Activated T-helper 1 cell treated with Interleukin-2 at 50 U/mL for 16 hours (primary cell): ENCODE data around the gene ZDHHC19.
"Not testable (repeated sequence)": the region's sequence is repeated elsewhere in the genome, so short reads cannot be mapped to it uniquely, and the experiment has no call there.

Experiments
- DNase-seq: peaks from one replicate; pipeline ENCODE4 v3.0.0-alpha.2; 2020; ENCODE audit warnings: low read depth

Gene ZDHHC19

GRCh38 chr3:196210673-196211556, at the start of gene ZDHHC19:
Gene ZDHHC19 (minus strand): TSS chr3:196211400. CDS start chr3:196211315, 85 bp downstream.
- no peak for DNase-seq

- DNase-seq = no peak
Observed at GRCh38 chr3:196260784-196261183, 49.6 kb upstream of the ZDHHC19 start.

- DNase-seq = no peak
Observed at GRCh38 chr3:196255776-196256175, 44.6 kb upstream of the ZDHHC19 start.

- DNase-seq = no peak
Observed at GRCh38 chr3:196254376-196255283, 43.4 kb upstream of the ZDHHC19 start.

GRCh38 chr3:196251918-196252317, 40.7 kb upstream of the ZDHHC19 start:
- DNase-seq = no peak

- no peak for DNase-seq
Observed at GRCh38 chr3:196246612-196247308, 35.6 kb upstream of the ZDHHC19 start.

- not testable (repeated sequence) for DNase-seq
Observed at GRCh38 chr3:196244166-196244565, 33.0 kb upstream of the ZDHHC19 start.

GRCh38 chr3:196241704-196242103, 30.5 kb upstream of the ZDHHC19 start:
- no peak for DNase-seq

- no peak for DNase-seq
Observed at GRCh38 chr3:196240424-196240823, 29.2 kb upstream of the ZDHHC19 start.

GRCh38 chr3:196238612-196239560, 27.7 kb upstream of the ZDHHC19 start:
- no peak for DNase-seq

- no peak for DNase-seq
Observed at GRCh38 chr3:196237203-196237602, 26.0 kb upstream of the ZDHHC19 start.

GRCh38 chr3:196236223-196236622, 25.0 kb upstream of the ZDHHC19 start:
- DNase-seq = no peak

- no peak for DNase-seq
Observed at GRCh38 chr3:196235452-196236122, 24.4 kb upstream of the ZDHHC19 start.

GRCh38 chr3:196232882-196233251, 21.7 kb upstream of the ZDHHC19 start:
- DNase-seq = no peak

GRCh38 chr3:196232154-196232881, 21.1 kb upstream of the ZDHHC19 start:
- no peak for DNase-seq

- DNase-seq = no peak
Observed at GRCh38 chr3:196227629-196228493, 16.7 kb upstream of the ZDHHC19 start.

GRCh38 chr3:196227121-196227561, 15.9 kb upstream of the ZDHHC19 start:
- no peak for DNase-seq

- DNase-seq = no peak
Observed at GRCh38 chr3:196225763-196226364, 14.7 kb upstream of the ZDHHC19 start.
